ENCODE data around the gene GLDN. TPM values are rescaled to one million over a fixed set of nuclear protein-coding genes. Genes with fewer than 3 reads are reported as not detected.
"Not testable (repeated sequence)": the region's sequence is repeated elsewhere in the genome, so short reads cannot be mapped to it uniquely, and the experiment has no call there.

GLDN gene
- total and polyA plus RNA-seq, 2 donors, result 0.14 to 1.3 TPM

- no peaks in the 10 kb centered on the region for H3K4me1 ChIP-seq (ENCODE audit: control insufficient read depth in 2 of 2, insufficient read depth in 2 of 2, low read length in 2 of 2)
- H3K9me3 ChIP-seq (ENCODE audit: control insufficient read depth in 2 of 2, insufficient read depth in 1 of 2, low read length in 1 of 2), result no peaks in the 10 kb centered on the region
- WGBS, result 40% methylated on average over 12 of the region's 12 CpGs
- peak in 1 of 9 donors; percentile 10 for DNase-seq (ENCODE audit: low read depth in 6 of 9, low spot score in 9 of 9)
- peaks cover 0 to 8% of the 10 kb centered on the region in 2 donors for H3K27me3 ChIP-seq (ENCODE audit: control insufficient read depth in 2 of 2, insufficient read depth in 1 of 2, low read length in 1 of 2)
- no peak overlapping the region for H3K27ac ChIP-seq (ENCODE audit: low read depth in 1 of 2, low read length in 1 of 2)
- no peak overlapping the region for H3K4me3 ChIP-seq (ENCODE audit: low read length in 2 of 2)
- no peaks in the 10 kb centered on the region for H3K36me3 ChIP-seq (ENCODE audit: control insufficient read depth in 2 of 2, insufficient read depth in 2 of 2, low read length in 1 of 2)
Observed at GRCh38 chr15:51401872-51402517, 60.5 kb downstream of the GLDN start.

GRCh38 chr15:51403072-51403878, 61.8 kb downstream of the GLDN start:
- Histone ChIP-seq H3K36me3 (ENCODE audit: control insufficient read depth in 2 of 2, insufficient read depth in 2 of 2, low read length in 1 of 2) (no peaks in the 10 kb centered on the region), H3K4me3 (ENCODE audit: low read length in 2 of 2) (no peak overlapping the region), H3K27me3 (ENCODE audit: control insufficient read depth in 2 of 2, insufficient read depth in 1 of 2, low read length in 1 of 2) (peaks cover 0 to 7% of the 10 kb centered on the region in 2 donors), H3K27ac (ENCODE audit: low read depth in 1 of 2, low read length in 1 of 2) (no peak overlapping the region), H3K9me3 (ENCODE audit: control insufficient read depth in 2 of 2, insufficient read depth in 1 of 2, low read length in 1 of 2) (no peaks in the 10 kb centered on the region), H3K4me1 (ENCODE audit: control insufficient read depth in 2 of 2, insufficient read depth in 2 of 2, low read length in 2 of 2) (no peaks in the 10 kb centered on the region)
- WGBS, result 82% methylated on average over 8 of the region's 8 CpGs
- peak in 2 of 9 donors; percentile 14 to 25 for DNase-seq (ENCODE audit: low read depth in 6 of 9, low spot score in 9 of 9)

GRCh38 chr15:51403946-51404695, 62.7 kb downstream of the GLDN start:
- DNase-seq (ENCODE audit: low read depth in 6 of 9, low spot score in 9 of 9), result no peak
- WGBS, result 96% methylated on average over 9 of the region's 9 CpGs
- Histone ChIP-seq H3K27me3 (ENCODE audit: control insufficient read depth in 2 of 2, insufficient read depth in 1 of 2, low read length in 1 of 2) (peaks cover 0 to 2% of the 10 kb centered on the region in 2 donors), H3K4me1 (ENCODE audit: control insufficient read depth in 2 of 2, insufficient read depth in 2 of 2, low read length in 2 of 2) (no peaks in the 10 kb centered on the region), H3K27ac (ENCODE audit: low read depth in 1 of 2, low read length in 1 of 2) (no peak overlapping the region), H3K36me3 (ENCODE audit: control insufficient read depth in 2 of 2, insufficient read depth in 2 of 2, low read length in 1 of 2) (no peaks in the 10 kb centered on the region), H3K4me3 (ENCODE audit: low read length in 2 of 2) (no peak overlapping the region), H3K9me3 (ENCODE audit: control insufficient read depth in 2 of 2, insufficient read depth in 1 of 2, low read length in 1 of 2) (no peaks in the 10 kb centered on the region)

GRCh38 chr15:51405693-51406523, 64.5 kb downstream of the GLDN start:
- DNase-seq (ENCODE audit: low read depth in 6 of 9, low spot score in 9 of 9), result no peak
- H3K4me1 ChIP-seq (ENCODE audit: control insufficient read depth in 2 of 2, insufficient read depth in 2 of 2, low read length in 2 of 2), result no peaks in the 10 kb centered on the region
- no peaks in the 10 kb centered on the region for H3K9me3 ChIP-seq (ENCODE audit: control insufficient read depth in 2 of 2, insufficient read depth in 1 of 2, low read length in 1 of 2)
- peaks cover 0 to 2% of the 10 kb centered on the region in 2 donors for H3K27me3 ChIP-seq (ENCODE audit: control insufficient read depth in 2 of 2, insufficient read depth in 1 of 2, low read length in 1 of 2)
- 57% methylated on average over 11 of the region's 11 CpGs for WGBS
- no peaks in the 10 kb centered on the region for H3K36me3 ChIP-seq (ENCODE audit: control insufficient read depth in 2 of 2, insufficient read depth in 2 of 2, low read length in 1 of 2)
- H3K4me3 ChIP-seq (ENCODE audit: low read length in 2 of 2), result no peak overlapping the region
- no peak overlapping the region for H3K27ac ChIP-seq (ENCODE audit: low read depth in 1 of 2, low read length in 1 of 2)

GRCh38 chr15:51414256-51414860, 72.9 kb downstream of the GLDN start:
- Histone ChIP-seq H3K27ac (ENCODE audit: low read depth in 1 of 2, low read length in 1 of 2) (no peak overlapping the region), H3K9me3 (ENCODE audit: control insufficient read depth in 2 of 2, insufficient read depth in 1 of 2, low read length in 1 of 2) (no peaks in the 10 kb centered on the region), H3K27me3 (ENCODE audit: control insufficient read depth in 2 of 2, insufficient read depth in 1 of 2, low read length in 1 of 2) (no peaks in the 10 kb centered on the region), H3K4me1 (ENCODE audit: control insufficient read depth in 2 of 2, insufficient read depth in 2 of 2, low read length in 2 of 2) (no peaks in the 10 kb centered on the region), H3K36me3 (ENCODE audit: control insufficient read depth in 2 of 2, insufficient read depth in 2 of 2, low read length in 1 of 2) (no peaks in the 10 kb centered on the region), H3K4me3 (ENCODE audit: low read length in 2 of 2) (no peak overlapping the region)
- no peak for DNase-seq (ENCODE audit: low read depth in 6 of 9, low spot score in 9 of 9)
- WGBS, result 94% methylated on average over 4 of the region's 4 CpGs

GRCh38 chr15:51416129-51416528, 74.7 kb downstream of the GLDN start:
- Histone ChIP-seq H3K4me1 (ENCODE audit: control insufficient read depth in 2 of 2, insufficient read depth in 2 of 2, low read length in 2 of 2) (no peaks in the 10 kb centered on the region), H3K36me3 (ENCODE audit: control insufficient read depth in 2 of 2, insufficient read depth in 2 of 2, low read length in 1 of 2) (no peaks in the 10 kb centered on the region), H3K9me3 (ENCODE audit: control insufficient read depth in 2 of 2, insufficient read depth in 1 of 2, low read length in 1 of 2) (no peaks in the 10 kb centered on the region), H3K27ac (ENCODE audit: low read depth in 1 of 2, low read length in 1 of 2) (no peak overlapping the region), H3K27me3 (ENCODE audit: control insufficient read depth in 2 of 2, insufficient read depth in 1 of 2, low read length in 1 of 2) (no peaks in the 10 kb centered on the region), H3K4me3 (ENCODE audit: low read length in 2 of 2) (no peak overlapping the region)
- no peak for DNase-seq (ENCODE audit: low read depth in 6 of 9, low spot score in 9 of 9)
- WGBS, result 72% methylated on average over 4 of the region's 4 CpGs

- H3K36me3 ChIP-seq (ENCODE audit: control insufficient read depth in 2 of 2, insufficient read depth in 2 of 2, low read length in 1 of 2); H3K4me3 ChIP-seq (ENCODE audit: low read length in 2 of 2); H3K9me3 ChIP-seq (ENCODE audit: control insufficient read depth in 2 of 2, insufficient read depth in 1 of 2, low read length in 1 of 2); H3K27ac ChIP-seq (ENCODE audit: low read depth in 1 of 2, low read length in 1 of 2); H3K4me1 ChIP-seq (ENCODE audit: control insufficient read depth in 2 of 2, insufficient read depth in 2 of 2, low read length in 2 of 2); DNase-seq (ENCODE audit: low read depth in 6 of 9, low spot score in 9 of 9); H3K27me3 ChIP-seq (ENCODE audit: control insufficient read depth in 2 of 2, insufficient read depth in 1 of 2, low read length in 1 of 2): not testable (repeated sequence)
- WGBS, result 95% methylated on average over 7 of the region's 16 CpGs
Observed at GRCh38 chr15:51423040-51423439, 81.6 kb downstream of the GLDN start.

- WGBS, result 97% methylated on average over 1 of the region's 1 CpG
Observed at GRCh38 chr15:51424780-51425179, 83.3 kb downstream of the GLDN start.

More at GRCh38 chr15:51424780-51425179, 83.3 kb downstream of the GLDN start:
- Histone ChIP-seq H3K4me1 (ENCODE audit: control insufficient read depth in 2 of 2, insufficient read depth in 2 of 2, low read length in 2 of 2) (no peaks in the 10 kb centered on the region), H3K27ac (ENCODE audit: low read depth in 1 of 2, low read length in 1 of 2) (no peak overlapping the region), H3K36me3 (ENCODE audit: control insufficient read depth in 2 of 2, insufficient read depth in 2 of 2, low read length in 1 of 2) (no peaks in the 10 kb centered on the region), H3K4me3 (ENCODE audit: low read length in 2 of 2) (no peak overlapping the region), H3K9me3 (ENCODE audit: control insufficient read depth in 2 of 2, insufficient read depth in 1 of 2, low read length in 1 of 2) (no peaks in the 10 kb centered on the region), H3K27me3 (ENCODE audit: control insufficient read depth in 2 of 2, insufficient read depth in 1 of 2, low read length in 1 of 2) (no peaks in the 10 kb centered on the region)
- DNase-seq (ENCODE audit: low read depth in 6 of 9, low spot score in 9 of 9), result no peak

Data from thymus (tissue), 11 donors.